HEK293T (cell line): Measurements from ENCODE around the gene SMG6.

Experiments
- ARNT ChIP-seq: fragments of 450-650 bp; IDR thresholded peaks from 2 replicates; pipeline ENCODE4 v1.6.1; 2017; ENCODE audit warnings: mild to moderate bottlenecking
- ELF4 ChIP-seq: fragments of 450-650 bp; IDR thresholded peaks from 2 replicates; pipeline ENCODE4 v1.6.1; 2017; ENCODE audit warnings: antibody characterized with exemption

GRCh38 chr17:2024572-2025219, 278.9 kb downstream of the SMG6 start:
- TF ChIP-seq ELF4 (no peak), ARNT (no peak)
